DMS153 (cell line): ENCODE data around the gene NOS1AP.

Experiments
- DNase-seq: peaks from one replicate; lab custom pipeline; 2025; lab: John Stamatoyannopoulos, UW

NOS1AP gene

DNA sequence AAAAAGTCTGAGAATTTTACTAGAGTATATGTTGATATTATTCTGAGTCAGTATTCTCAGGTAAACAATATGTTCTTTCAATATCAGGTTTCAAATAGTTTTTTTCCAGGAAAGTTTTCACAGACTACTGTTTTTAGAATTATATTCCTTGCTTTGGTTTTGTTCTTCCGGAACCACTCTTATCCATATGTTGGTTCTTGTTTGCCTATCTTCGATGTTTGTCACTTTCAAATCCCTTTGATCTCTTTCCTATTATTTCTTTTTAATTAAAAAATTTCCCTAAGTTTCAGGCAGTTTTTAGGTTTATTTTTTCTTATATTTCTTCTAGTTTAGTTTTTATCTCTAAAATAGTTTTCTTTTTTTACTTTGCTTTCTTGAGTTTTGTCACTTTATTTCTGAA lies 20.9 kb downstream of the NOS1AP start:
- no peak for DNase-seq

DNA sequence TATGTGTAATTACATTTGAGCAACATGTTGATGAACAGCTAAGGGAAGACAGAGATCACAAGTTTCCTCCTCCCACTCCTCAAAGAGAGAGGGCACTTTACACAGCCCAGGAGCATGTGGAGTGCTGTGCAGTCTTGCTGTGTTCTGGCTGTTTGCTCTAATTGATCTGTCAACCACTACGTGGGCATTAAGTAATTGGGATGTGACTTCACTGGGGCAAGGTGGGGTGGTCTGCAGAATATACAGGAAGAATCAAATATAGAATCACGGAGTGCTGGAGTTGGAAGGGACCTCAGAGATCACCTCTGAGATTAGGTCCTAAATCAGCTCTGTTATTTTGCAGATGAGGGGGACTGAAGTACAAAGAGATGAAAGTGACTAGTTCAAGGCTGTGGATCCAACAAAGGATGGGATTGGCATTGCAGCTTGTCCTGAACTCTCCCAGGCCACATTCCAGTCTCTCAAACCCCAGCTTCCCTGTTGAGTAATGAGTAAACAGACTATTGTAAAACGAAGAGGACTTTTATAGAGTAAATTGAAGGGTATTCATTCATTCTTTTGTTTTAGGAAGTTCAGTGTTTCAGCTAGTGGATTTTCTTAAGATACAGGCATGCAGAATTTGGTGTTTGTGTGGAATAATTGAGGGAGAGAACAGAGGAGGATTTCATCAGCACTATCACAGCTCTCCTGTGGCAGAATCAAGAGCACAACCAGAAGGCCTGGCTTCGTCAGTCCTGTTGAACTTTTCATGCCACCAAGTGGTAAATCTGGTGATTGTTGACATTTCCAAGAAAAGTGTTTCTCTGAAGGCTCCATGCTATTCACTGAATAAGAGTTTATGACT lies 22.4 kb downstream of the NOS1AP start:
- DNase-seq: no peak

DNA sequence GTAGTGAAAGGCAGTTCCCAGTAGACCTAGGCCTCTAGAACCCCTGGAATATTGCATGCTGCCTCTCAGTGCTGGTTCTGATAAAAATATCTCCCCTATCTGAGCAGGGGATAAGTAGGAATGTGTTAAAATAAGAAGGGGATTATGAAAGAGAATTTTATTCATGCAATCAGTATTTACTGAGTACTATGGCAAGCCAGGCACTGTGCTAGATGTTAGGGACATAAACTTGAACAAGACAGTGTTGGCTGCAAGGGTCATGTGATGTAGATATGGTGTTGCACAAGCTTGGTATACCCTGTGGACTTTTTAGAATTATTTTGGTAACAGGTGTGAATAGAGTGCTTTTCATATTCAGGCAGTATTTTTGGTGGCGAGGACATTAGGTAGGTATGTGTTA lies 23.6 kb downstream of the NOS1AP start:
- no peak for DNase-seq

DNA sequence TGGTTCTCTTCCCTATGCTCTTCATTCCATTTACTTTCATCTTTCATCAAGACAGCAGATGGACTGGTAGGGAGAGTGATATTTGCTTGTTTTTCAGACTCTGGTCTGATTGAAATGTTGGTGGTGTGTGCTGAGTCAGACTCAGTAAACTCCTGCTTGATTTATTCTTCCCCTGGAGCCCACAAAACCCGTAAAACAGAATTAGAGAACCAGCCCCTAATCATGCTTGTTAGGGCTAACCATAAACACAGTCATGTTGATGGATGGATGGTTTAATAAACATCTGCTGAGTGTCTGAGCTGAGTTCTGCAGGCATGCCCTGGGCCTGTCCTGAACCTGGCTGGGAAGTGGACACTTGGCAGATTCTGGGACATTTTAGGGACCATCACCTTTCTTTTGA lies 24.8 kb downstream of the NOS1AP start:
- no peak for DNase-seq

DNA sequence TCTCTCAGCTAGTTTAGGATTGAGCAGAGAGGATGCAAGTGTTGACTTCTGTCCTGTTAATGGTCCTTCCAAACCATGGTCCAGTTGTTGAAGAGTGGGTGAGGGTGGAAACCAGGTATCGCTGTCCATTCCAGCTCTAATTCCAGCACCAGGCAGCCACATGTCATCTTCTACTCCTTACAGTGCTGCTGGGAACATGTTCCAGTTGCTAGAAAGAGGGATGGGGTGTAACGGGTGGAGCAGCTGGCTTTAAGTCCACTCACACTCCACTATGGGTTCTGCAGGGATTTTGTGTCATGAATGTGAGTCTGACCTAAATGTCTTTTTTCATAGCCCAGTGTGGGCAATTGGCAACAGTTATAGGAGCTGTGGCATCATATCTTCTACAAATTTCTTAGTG lies 25.2 kb downstream of the NOS1AP start:
- no peak for DNase-seq

DNA sequence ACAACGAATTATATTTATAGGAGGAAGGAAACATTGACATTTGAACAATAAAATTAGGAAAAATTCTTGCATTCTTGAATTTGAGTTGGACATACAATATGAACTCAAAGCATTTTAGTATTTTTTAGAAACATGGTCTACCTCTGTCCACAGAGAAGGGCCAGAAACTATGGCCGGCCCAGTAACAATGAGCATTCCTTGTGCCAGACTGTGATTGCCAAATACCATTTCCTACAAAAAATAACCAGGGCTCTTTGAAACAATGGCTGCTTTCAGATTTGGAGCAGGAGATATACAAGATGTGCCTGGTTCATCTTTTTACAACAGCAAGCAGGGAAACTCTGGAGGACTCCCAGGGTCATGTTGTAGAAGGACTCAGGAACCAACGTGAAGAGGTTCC lies 38.4 kb downstream of the NOS1AP start:
- DNase-seq: no peak

DNA sequence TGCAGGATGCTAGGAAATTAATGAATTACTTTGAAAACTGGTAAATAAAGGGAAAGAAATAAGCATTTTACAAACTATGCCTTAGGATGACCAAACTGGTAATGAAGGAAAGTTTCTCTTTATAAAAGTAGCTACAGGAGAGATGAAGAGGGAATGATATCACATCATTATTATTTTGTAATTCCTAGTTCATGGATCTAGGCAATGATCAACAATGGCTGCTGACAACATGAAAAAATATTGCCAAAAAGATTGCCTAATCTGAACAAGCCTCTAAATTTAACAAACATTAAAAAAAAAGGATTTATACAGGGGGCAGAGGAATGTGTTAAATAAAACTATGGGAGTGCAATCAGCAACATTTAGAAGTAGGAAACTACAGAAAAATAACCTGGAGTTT lies 38.9 kb downstream of the NOS1AP start:
- no peak for DNase-seq

DNA sequence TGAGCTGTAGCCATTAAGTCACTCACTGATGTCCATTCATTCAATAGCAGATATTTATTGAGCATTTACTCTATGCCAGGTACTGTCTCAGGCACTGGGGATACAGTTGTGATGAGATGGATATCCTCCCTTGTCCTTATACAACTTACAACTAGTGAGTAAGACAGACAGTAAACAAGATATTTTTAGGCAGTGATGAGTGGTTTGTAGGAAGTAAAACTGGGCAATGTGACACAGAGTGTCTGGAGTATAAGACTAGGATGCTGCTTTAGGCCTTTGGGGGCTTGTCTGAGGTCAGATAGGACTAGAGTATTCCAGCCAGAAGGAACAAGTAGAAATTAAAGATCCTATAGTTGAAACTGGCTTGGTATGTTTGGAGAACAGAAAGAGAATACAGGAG lies 41.4 kb downstream of the NOS1AP start:
- DNase-seq: no peak

DNA sequence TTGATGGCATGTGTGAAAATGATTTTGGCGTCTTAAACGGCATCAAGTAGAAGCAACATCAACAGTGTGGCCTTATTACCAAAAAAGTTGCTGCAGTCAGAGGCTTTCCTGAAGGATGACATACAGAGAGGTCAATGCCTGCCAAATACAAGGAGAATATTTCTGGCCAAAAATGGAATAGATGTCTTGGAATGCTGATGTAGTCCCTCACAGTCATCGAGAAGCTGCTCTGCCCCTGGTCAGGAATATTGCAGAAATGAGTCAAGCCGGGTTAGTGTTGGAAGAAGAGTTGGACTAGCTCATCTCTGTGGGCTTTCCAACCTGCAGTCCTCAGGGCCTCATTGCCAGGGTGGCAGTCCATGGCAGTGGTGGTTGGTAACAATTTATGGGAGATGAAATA lies 42.1 kb downstream of the NOS1AP start:
- DNase-seq: no peak

DNA sequence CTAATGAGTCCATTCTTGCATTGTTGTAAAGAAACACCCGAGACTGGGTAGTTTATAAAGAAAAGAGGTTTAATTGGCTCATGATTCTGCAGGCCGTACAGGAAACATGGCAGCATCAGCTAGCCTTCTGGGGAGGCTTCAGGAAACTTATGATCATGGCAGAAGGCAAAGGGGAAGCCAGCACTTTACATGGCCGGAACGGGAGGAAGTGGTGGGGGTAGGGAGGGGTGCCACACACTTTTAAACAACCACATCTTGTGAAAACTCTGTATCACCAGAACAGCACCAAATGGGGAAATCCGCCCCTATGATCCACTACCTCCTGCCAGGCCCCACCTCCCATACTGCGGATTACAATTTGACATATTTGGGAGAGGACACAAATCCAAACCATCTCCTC lies 43.9 kb downstream of the NOS1AP start:
- no peak for DNase-seq

DNA sequence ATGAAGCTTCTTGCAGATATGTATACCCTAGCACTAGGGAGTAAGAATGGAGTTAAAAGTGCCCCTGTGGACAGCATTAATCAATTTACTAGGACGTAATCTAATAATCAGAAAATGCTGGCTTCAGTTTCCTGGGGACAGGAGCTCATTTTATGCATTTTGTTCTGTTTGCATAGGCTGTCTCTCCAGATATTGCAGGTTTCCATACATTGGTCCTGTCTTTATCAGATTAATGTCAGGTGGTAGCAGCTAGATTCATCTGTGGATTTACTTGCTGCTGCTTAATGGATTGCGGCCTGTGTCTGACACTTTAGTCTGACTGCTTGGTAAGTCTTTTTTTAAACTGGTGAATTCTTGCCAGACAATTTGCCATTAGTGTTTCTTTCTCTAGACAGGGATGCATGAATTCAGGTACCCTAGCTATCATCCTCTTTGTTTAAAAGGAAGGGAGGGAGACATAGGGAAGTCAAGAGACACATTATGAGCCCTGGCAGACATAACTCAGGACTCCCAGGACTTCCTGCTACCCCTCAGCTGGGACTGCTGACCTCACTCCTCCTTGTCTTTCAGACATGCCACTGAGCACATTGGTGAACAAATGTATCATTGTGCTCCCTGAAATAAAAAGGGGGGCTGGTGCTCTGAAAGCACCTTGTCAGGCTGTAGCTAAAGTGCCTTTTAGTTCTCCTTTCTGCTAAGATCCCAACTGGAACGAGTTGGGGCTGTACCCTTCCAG lies 47.7 kb downstream of the NOS1AP start:
- DNase-seq: no peak

DNA sequence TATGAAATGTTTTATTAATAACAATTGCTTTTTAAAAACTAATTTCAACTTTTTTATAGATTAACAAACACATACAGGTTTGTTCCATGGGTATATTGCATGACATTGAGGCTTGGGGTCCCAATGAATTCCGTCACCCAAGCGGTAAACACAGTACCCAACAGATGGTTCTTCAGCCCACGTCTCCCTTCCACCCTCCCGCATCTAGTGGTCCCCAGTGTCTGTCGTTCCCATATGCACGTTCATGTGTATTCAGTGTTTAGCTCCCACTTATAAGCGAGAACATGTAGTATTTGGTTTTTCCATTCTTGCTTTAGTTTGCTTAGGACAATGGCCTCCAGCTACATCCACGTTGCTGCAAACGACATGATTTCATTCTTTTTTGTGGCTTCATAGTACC lies 48.6 kb downstream of the NOS1AP start:
- no peak for DNase-seq

DNA sequence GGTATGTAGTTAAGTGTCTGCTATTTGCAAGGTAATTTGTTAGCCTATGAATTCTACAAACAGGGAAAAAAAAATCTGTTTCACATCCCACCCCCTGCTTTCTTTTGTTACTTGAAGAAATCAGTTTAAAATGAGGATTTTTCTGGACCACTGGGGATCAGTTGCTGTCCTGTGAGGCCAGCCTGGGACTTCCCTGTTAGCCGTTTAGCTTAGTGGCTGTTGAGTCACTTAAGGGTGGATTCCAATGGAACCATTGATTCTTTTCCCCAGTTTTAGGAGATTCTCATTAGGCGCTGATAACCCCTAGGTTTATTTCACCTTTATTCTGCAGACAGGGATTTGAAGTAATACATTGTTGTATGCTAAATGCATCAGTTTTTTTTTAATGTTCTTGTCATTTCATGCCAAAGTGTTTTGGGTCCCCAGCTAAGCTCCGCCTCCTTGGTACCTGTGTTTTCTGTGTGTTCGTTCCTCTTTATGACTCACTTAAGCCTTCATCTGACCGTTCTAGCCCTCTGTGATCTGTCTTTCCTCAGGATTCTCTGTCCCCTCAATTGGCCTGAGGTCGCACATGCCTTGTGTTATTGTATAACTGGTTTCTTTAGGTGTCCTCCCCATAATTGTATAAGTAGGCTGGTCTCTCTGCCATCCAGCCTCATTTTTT lies 59.3 kb downstream of the NOS1AP start:
- no peak for DNase-seq

DNA sequence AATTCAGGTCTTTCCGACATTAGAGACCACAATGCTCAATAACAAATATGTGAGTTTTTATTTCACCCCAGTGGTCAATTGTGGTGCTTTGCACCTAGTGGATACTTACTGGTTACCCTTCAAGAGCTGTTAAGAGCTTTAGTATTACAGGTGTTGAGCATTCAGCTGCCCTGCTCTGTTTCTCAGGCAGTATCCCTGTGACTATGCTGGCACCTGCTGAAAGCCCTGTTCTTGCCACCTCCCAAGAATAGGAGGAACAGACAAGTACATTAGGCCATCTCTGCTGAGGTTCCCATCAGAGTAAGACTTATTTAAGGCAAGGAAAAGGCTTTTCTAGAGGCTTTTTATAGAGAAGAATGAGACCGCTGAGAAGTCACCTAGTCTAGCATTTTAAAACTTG lies 60.8 kb downstream of the NOS1AP start:
- DNase-seq: no peak

DNA sequence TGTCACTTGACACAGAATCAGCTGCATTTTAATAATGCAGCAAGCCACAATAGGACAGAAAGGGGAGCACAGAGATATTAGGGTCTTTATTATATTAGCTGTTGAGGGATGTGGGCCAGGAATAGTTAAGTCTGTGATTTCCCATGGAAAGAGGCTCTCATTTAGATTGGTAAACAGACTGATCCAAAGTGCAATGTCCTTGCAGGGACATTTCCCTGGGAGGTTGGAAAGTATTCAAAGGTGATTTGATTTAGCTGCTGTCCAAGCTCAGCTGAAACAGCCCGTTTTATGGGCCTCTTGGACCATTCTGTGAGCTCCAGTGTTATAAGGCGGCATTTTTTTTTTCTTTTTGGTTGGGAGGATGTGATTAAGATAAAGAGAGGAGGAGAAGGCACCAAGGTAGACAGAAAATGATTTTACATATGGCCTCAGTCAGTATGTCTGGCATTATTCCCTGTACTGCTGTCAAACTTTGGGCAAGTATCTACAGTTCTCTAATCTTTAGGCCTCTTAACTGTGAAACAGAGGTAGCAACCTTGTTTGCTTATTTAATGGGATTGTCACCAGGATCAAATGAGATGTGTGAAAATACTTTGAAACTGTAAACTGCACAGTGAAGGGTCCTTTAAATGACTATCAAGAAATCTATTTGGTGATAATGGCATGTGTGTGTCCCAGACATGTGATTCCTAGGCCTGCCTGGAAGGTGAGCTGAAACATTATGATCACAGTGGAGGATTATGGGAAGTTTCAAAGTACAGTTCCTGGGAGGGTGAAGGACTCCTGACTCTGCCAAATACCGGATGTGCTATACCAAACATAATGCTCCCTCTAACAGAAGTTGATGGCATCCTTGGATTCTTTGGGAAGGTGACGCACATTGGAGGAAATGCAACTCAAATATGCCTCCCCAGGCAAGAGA lies 62.2 kb downstream of the NOS1AP start:
- no peak for DNase-seq

DNA sequence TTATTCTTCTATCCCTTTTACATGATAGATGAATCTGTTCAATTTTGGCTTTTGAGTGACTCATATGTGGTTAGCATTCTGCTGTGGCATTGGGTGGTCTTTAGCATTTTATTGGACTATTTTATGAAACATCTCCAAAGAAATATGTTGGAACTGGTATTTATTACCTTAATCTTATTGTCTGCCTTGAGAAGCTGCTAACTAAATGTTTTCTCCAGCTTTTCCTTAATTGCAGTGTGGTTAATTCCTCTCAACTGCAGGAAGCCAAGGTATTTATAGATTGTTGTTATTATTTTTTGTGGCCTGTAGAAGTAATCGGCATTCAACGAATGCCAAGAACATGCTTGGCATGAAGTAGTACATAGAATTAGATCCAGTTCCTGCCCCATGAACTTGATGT lies 64.1 kb downstream of the NOS1AP start:
- DNase-seq: no peak

DNA sequence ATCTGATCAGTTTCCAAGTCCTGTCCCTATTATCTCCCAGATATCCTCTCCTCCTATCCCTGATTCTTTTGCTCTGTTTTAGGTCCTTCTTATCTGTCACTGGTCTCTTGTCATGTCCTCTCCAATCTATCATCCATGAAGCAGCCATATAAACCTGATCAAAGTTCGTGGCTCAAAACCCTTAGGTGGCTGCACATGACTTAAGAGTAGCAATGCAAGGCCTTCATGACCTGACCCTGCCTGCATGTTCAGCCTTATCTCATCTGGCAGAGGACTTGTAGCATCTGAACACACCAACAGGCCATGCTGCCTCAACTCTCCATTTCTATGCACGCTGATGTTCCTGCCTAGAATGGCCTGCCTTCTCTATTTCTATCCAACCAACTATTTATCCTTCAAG lies 65.2 kb downstream of the NOS1AP start:
- no peak for DNase-seq

DNA sequence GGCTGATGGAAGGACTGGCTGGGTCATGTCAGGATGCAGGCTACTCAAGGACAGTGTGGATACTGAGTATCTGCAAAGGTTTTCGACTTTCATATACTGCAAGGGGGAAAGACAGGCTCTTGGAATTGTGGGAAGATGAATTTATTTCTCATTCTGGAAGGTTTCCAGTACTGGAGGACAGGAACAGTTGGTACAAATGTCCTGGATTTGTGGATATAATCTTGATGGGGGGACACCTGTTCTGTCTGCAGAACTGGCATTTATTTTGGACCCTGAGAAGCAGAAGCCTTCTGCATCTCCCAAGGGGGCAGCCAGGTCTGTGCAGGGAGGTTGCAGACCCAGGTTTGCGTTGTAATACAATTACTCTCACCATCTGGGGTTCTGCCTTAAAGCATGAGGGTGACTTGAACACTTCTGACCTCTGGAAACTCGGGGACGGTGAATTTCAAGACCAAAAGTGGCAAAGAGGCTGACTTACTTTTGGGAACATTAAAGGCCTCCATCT lies 65.8 kb downstream of the NOS1AP start:
- DNase-seq: no peak

DNA sequence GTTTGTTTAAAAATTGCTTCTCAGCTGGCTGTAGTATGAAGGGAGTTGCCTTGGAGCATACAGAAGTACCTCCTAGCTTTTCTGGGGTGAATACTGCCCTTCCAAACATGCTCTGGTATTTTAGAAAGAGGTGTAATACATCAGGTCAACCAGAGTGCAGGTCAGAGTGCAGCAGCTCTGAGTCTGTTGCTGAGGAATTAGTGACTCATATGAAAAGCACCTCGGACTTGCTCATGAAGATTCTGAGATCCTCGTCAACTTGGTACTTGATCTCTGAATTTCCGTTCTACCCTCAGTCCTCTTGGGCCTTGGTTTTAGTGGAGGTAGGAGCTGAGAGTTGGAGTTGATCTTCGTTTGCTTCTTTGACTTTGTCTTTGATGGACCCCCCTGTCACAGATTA lies 67.3 kb downstream of the NOS1AP start:
- DNase-seq: no peak

DNA sequence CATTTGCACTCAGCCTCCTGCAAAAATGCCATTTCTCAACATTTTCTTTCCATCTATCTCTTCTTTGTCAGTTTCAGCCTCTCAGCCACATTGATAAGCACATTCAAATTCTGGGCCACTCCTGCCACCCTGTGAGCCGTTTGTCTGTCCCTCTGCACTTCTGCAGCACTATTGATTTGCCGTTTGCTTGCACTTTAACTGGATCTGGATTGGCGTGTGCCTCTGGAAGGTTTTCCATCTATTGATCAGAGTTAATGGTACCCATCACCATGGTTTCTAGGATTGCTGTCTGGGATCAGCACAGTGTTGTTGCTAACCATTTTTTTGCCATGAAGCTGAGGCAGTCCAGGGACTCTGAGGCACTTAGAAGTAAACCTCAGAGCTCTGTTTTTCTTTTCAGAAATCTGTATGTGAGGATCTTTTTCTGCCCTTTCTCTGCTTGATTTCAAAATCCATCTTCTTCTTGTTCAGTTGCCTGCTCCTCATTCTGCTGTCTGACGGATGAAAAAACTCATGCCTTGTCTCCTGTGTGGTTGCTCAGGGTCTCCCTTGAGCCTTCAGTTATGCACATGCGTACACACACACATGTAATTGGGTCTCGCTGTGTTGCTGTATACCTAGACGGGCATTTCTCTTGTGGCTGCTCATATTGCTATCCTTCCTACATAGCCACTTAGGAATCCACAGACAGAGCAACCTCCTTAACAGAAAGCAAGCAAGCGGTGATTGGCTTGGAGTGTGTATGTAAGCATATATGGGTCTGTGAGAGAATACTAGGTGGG lies 67.9 kb downstream of the NOS1AP start:
- no peak for DNase-seq

DNA sequence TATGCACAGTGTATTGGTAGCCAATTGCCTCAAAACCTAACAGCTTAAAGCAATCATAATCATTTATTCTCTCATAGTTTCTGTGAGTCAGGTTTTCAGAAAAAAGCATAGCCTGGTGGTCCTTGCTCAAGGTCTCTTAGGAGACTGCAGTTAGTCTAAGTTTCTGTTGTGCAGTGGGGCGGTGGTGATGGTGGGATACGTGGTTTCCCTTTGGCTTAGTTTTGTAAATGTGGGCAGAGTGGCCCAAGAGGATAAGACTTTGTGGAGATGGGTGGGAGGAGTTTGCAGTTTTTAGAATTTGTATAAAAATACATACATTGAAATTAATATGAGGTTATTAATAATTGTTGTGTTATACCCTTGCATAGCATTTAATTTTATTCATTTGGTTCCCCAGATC lies 68.6 kb downstream of the NOS1AP start:
- DNase-seq: no peak
